B cell (primary cell): ENCODE results near the gene ABCA6.

ENCODE experiments used
- CTCF ChIP-seq: fragments of 200-600 bp; IDR thresholded peaks from one replicate; pipeline ENCODE4 v1.8.0; 2022; ENCODE audit warnings: antibody characterized with exemption, mild to moderate bottlenecking
- EZH2 ChIP-seq: IDR thresholded peaks from 2 replicates; pipeline ENCODE4 v1.6.1; 2012; ENCODE audit warnings: borderline replicate concordance, low read depth, mild to moderate bottlenecking, moderate library complexity, low read length; ENCODE audit not compliant: insufficient read depth, poor library complexity, severe bottlenecking

GRCh38 chr17:69069226-69069750, 72.4 kb downstream of the ABCA6 start:
- no peak for TF ChIP-seq CTCF
- no peak for TF ChIP-seq EZH2
